K562 (cell line): ENCODE data around the gene SH3D19. TPM values are rescaled to one million over a fixed set of nuclear protein-coding genes. Genes with fewer than 3 reads are reported as not detected.

ENCODE experiments used
- ATAC-seq: fragments of 200-7000 bp; cut with Tn5 transposase; 3 replicates; pipeline ENCODE4 v1.9.1; 2020; ENCODE audit warnings: moderate library complexity
- BruUV-seq: library from RNA; stranded (reverse); fragments of 400-500 nt; replicated peaks from 2 replicates; lab custom pipeline; 2021; lab: Mats Ljungman, UMichigan
- CTCF ChIA-PET: fragments of 300-600 bp; formaldehyde crosslinking; extraction: SDS; loops from one replicate; lab custom pipeline; 2021; ENCODE audit warnings: low intra/inter-chr PET ratio; lab: Yijun Ruan, JAX
- POLR2A ChIA-PET: fragments of 300-600, 350-650 bp; sonication (Branson Sonifier 250); formaldehyde crosslinking; extraction: SDS; loops from one replicate; lab custom pipeline; 2021; ENCODE audit warnings: antibody characterized with exemption, inconsistent platforms; lab: Yijun Ruan, JAX
- DNase-seq, 4 experiments: peaks; one replicate each; pipeline versions ENCODE4 v3.0.0 to v3.0.0-alpha.2; 2011 to 2018; ENCODE audit warnings: low spot score in 3 of 4, mixed read lengths in 3 of 4; ENCODE audit errors: extremely low read depth in 1 of 4
- FAIRE-seq: peaks from 2 replicates; lab custom pipeline; 2011; peaks lifted over from hg19 to GRCh38; lab: Jason Lieb, UNC
- H2AFZ ChIP-seq: 2 replicates; pipeline ENCODE4 v1.6.0; 2011; ENCODE audit warnings: low read depth, low read length, control low read depth, inconsistent platforms
- H3K27ac ChIP-seq: fragments of 200-600 bp; 3 replicates; pipeline ENCODE4 v1.8.0; 2011; ENCODE audit warnings: low read depth, mild to moderate bottlenecking, control low read depth, inconsistent platforms, low read length, moderate library complexity, mixed read lengths; ENCODE audit errors: extremely low read depth
- H3K27me3 ChIP-seq, 2 experiments: fragments of 300-600 bp in 1 of 2; 2 replicates in 1 of 2; 3 replicates in 1 of 2; pipeline versions ENCODE4 v1.6.0 to v1.8.0; 2011; ENCODE audit warnings: inconsistent platforms in 2 of 2, low read length in 2 of 2, mild to moderate bottlenecking in 1 of 2, mixed read lengths in 1 of 2, moderate library complexity in 1 of 2; ENCODE audit not compliant: control insufficient read depth in 2 of 2, insufficient read depth in 2 of 2
- H3K36me3 ChIP-seq: fragments of 300-600 bp; 3 replicates; pipeline ENCODE4 v1.8.0; 2011; ENCODE audit warnings: mild to moderate bottlenecking, low read length, inconsistent platforms; ENCODE audit not compliant: control insufficient read depth, insufficient read depth
- H3K4me1 ChIP-seq, 2 experiments: fragments of 200-600 bp in 1 of 2; replicated peaks in 1 of 2; 2 replicates in 1 of 2; 3 replicates in 1 of 2; pipeline versions ENCODE4 v1.5.1 to v1.8.0; 2011; ENCODE audit warnings: inconsistent platforms in 2 of 2, low read length in 2 of 2, mild to moderate bottlenecking in 1 of 2, mixed read lengths in 1 of 2, moderate library complexity in 1 of 2; ENCODE audit not compliant: control insufficient read depth in 2 of 2, insufficient read depth in 2 of 2
- H3K4me2 ChIP-seq: 2 replicates; pipeline ENCODE4 v1.6.1; 2011; ENCODE audit warnings: low read length, control low read depth, inconsistent platforms, mixed read lengths; ENCODE audit not compliant: insufficient read depth
- H3K4me3 ChIP-seq: fragments of 200-600 bp; sonication (generic), shearing (Covaris generic); 2 replicates; pipeline ENCODE4 v1.5.1; 2016; ENCODE audit warnings: control low read depth, inconsistent platforms
- H3K79me2 ChIP-seq: fragments of 200-600 bp; 3 replicates; pipeline ENCODE4 v1.8.0; 2011; ENCODE audit warnings: low read length, inconsistent platforms; ENCODE audit not compliant: control insufficient read depth, insufficient read depth
- H3K9ac ChIP-seq, 2 experiments: 2 replicates each; pipeline versions ENCODE4 v1.6.0 to v1.6.1; 2011; ENCODE audit warnings: low read depth in 2 of 2, low read length in 2 of 2, control low read depth in 1 of 2, inconsistent platforms in 1 of 2, mild to moderate bottlenecking in 1 of 2, mixed read lengths in 1 of 2; ENCODE audit not compliant: insufficient read depth in 1 of 2
- H3K9me1 ChIP-seq: one replicate; pipeline ENCODE4 v1.6.0; 2011; ENCODE audit warnings: inconsistent platforms, mild to moderate bottlenecking, low read length, moderate library complexity; ENCODE audit not compliant: control insufficient read depth, insufficient read depth
- H3K9me3 ChIP-seq: replicated peaks from 2 replicates; pipeline ENCODE4 v1.5.1; 2011; ENCODE audit warnings: low read depth, low read length, inconsistent platforms; ENCODE audit not compliant: control insufficient read depth, insufficient read depth
- H4K20me1 ChIP-seq: replicated peaks from 2 replicates; pipeline ENCODE4 v1.6.1; 2011; ENCODE audit warnings: low read length, inconsistent platforms, mixed read lengths; ENCODE audit not compliant: control insufficient read depth, insufficient read depth
- CBFB ChIP-seq: sonication (generic); formaldehyde crosslinking; IDR thresholded peaks from 2 replicates; pipeline ENCODE4 v1.4.0; 2020; ENCODE audit warnings: mild to moderate bottlenecking, missing genetic modification reagents
- CXXC5 ChIP-seq: fragments of 250-450 bp; sonication (Bioruptor Pico); IDR thresholded peaks from 2 replicates; pipeline ENCODE4 v1.8.0; 2022; ENCODE audit warnings: inconsistent platforms, mild to moderate bottlenecking, moderate library complexity
- HIVEP1 ChIP-seq: fragments of 250-450 bp; sonication (Bioruptor Pico); IDR thresholded peaks from 2 replicates; pipeline ENCODE4 v1.4.0; 2020; ENCODE audit warnings: mild to moderate bottlenecking
- HLTF ChIP-seq: fragments of 450-650 bp; IDR thresholded peaks from 2 replicates; pipeline ENCODE4 v1.6.1; 2016
- NR2C2 ChIP-seq, 2 experiments: fragments of 200-800 bp in 1 of 2; sonication (Bioruptor generic) in 1 of 2; sonication (generic) in 1 of 2; formaldehyde crosslinking in 1 of 2; IDR thresholded peaks; 2 replicates each; pipeline versions ENCODE4 v1.6.1 to v1.8.0; 2016 to 2022; ENCODE audit warnings: mild to moderate bottlenecking in 1 of 2, missing compliant biosample characterization in 1 of 2, missing genetic modification characterization in 1 of 2, missing genetic modification reagents in 1 of 2
- POLR2A ChIP-seq: fragments of 450-650 bp; conservative IDR thresholded peaks from 2 replicates; pipeline ENCODE4 v1.6.1; 2016
- SMARCA5 ChIP-seq: fragments of 450-650 bp; IDR thresholded peaks from 2 replicates; pipeline ENCODE4 v1.6.1; 2016
- SMARCC2 ChIP-seq: fragments of 450-650 bp; IDR thresholded peaks from 2 replicates; pipeline ENCODE4 v1.6.1; 2017; ENCODE audit warnings: antibody characterized with exemption, moderate library complexity, mild to moderate bottlenecking, low read depth
- ZNF197 ChIP-seq: fragments of 200-800 bp; sonication (Bioruptor generic); IDR thresholded peaks from 2 replicates; pipeline ENCODE4 v1.6.1; 2016; ENCODE audit warnings: low read depth, missing genetic modification characterization, missing compliant biosample characterization
- ZNF232 ChIP-seq: sonication (generic); formaldehyde crosslinking; IDR thresholded peaks from 2 replicates; pipeline ENCODE4 v1.8.0; 2022; ENCODE audit warnings: mild to moderate bottlenecking, missing genetic modification reagents
- ZNF239 ChIP-seq: fragments of 250-450 bp; sonication (Bioruptor Pico); IDR thresholded peaks from 2 replicates; pipeline ENCODE4 v1.4.0; 2020; ENCODE audit warnings: mild to moderate bottlenecking
- ZNF584 ChIP-seq: fragments of 200-800 bp; sonication (Bioruptor generic); IDR thresholded peaks from 2 replicates; pipeline ENCODE4 v1.6.1; 2016; ENCODE audit warnings: low read depth, mild to moderate bottlenecking, missing genetic modification characterization, missing compliant biosample characterization
- WGBS: fragments of 100-300 bp; shearing (Covaris generic); methylation state at CpG from one replicate; pipeline ENCODE4 v1.1.6; 2016; ENCODE audit warnings: low coverage, mixed read lengths; ENCODE audit not compliant: insufficient coverage; ENCODE audit errors: missing lambda C conversion rate; 5-methylcytosine and 5-hydroxymethylcytosine counted together
- in situ Hi-C: fragments of 300-500 bp; cut with MboI; formaldehyde crosslinking; loops from 4 replicates; pipeline ENCODE4 v1.15.0; 2018; ENCODE audit warnings: inconsistent platforms, mixed read lengths
- intact Hi-C: fragments of 100-400 bp; cut with micrococcal nuclease; formaldehyde crosslinking; loops from 2 replicates; pipeline ENCODE4 v1.14.2; 2022
- polyA plus RNA-seq, 8 experiments: library from polyadenylated mRNA; depleted of rRNA in 4 of 8; stranded (reverse) in 5 of 8; unstranded in 3 of 8; fragments of >200 nt; fragmentation: Nextera tagmentation in 2 of 8; fragmentation: Illumina TruSeq in 1 of 8; extraction: Ambion mirVana in 2 of 8; extraction: Trizol in 1 of 8; gene quantifications; 2 replicates each; pipeline versions ENCODE4 v1.2.1 to v1.2.3, GENCODE V29; 2011 to 2014; ENCODE audit warnings: inconsistent platforms in 1 of 8, missing spikeins in 1 of 8
- total RNA-seq, 7 experiments: library from RNA; depleted of rRNA in 6 of 7; stranded (reverse); fragments of >200 nt in 6 of 7; fragmentation: Illumina TruSeq in 2 of 7; extraction: Trizol in 2 of 7; gene quantifications; 2 replicates each; pipeline versions ENCODE4 v1.2.1 to v1.2.3, GENCODE V29; 2011 to 2021; ENCODE audit warnings: low replicate concordance in 1 of 7
- TF ChIP-seq, protein P1 (sequence below): fragments of 250-450 bp; sonication (Bioruptor Pico); IDR thresholded peaks from 2 replicates; pipeline ENCODE4 v1.4.0; 2020
- TF ChIP-seq, protein P2 (sequence below): sonication (generic); formaldehyde crosslinking; IDR thresholded peaks from 2 replicates; pipeline ENCODE4 v1.8.0; 2022; ENCODE audit warnings: mild to moderate bottlenecking, missing genetic modification reagents

SH3D19 gene
- total and polyA plus RNA-seq, 9 of the 15 experiments (the other 6 are each of a cell fraction or from before 2014, with no cell fraction given), result 0.42 to 2.2 (median 1.1) TPM; not detected in 6

DNA sequence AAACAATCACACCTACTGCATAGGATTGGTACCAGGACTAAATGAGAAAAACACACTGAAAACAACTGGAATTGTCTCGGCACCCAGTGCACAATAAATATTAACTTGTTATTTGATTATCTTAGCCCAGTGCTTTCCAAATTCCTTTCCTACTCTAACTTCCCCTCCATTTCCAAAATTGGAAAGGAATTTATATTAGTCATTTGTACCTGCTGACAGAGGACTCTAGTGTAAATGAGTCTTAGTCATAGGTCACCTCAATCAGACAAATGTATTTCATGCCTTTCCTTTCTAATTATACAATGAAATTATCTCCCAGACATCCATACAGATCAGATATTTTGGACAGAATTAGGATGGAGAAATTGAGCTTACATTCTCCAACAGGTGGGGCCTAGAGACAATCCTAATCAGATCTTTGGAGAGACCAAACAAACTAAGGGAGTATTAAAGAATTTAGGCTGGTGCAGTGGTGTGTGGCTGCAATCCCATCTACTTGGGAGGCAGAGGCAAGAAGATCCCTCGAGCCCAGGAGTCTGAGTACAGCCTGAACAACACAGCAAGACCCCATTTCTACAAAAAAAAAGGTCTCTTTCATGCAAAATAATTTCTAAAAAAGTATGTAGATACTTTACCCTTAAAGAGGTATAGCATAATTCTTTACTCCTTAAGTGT is 10.1 kb downstream of the SH3D19 start:
- FAIRE-seq (no peak), ATAC-seq (no peak), DNase-seq (no peak)
- H3K4me1 ChIP-seq, result no peaks in the 10 kb centered on the region
- H3K9me1 ChIP-seq, result no peaks in the 10 kb centered on the region
- CTCF ChIA-PET, result no interaction called here
- WGBS, result 0% methylated on average over 2 of the region's 2 CpGs
- no peak overlapping the region for H3K4me2 ChIP-seq
- H3K9ac ChIP-seq, result no peak overlapping the region
- POLR2A ChIA-PET, result interaction anchor here (0.6 kb wide), 1 partner anchor 172 kb away, joined by 3 read pairs; no protein-coding TSS in a partner anchor
- in situ Hi-C loops (no loop called here), intact Hi-C loops (no loop called here)
- H3K27me3 ChIP-seq, result no peaks in the 10 kb centered on the region
- H3K4me3 ChIP-seq, result no peak overlapping the region
- no peak overlapping the region for H3K27ac ChIP-seq
- no peaks in the 10 kb centered on the region for H3K36me3 ChIP-seq
- no peak overlapping the region for H2AFZ ChIP-seq
- H3K9me3 ChIP-seq, result no peaks in the 10 kb centered on the region
- no peaks in the 10 kb centered on the region for H4K20me1 ChIP-seq
- no peaks in the 10 kb centered on the region for H3K79me2 ChIP-seq
- BruUV-seq, result no TSS peak
- TF ChIP-seq, protein P1, sequence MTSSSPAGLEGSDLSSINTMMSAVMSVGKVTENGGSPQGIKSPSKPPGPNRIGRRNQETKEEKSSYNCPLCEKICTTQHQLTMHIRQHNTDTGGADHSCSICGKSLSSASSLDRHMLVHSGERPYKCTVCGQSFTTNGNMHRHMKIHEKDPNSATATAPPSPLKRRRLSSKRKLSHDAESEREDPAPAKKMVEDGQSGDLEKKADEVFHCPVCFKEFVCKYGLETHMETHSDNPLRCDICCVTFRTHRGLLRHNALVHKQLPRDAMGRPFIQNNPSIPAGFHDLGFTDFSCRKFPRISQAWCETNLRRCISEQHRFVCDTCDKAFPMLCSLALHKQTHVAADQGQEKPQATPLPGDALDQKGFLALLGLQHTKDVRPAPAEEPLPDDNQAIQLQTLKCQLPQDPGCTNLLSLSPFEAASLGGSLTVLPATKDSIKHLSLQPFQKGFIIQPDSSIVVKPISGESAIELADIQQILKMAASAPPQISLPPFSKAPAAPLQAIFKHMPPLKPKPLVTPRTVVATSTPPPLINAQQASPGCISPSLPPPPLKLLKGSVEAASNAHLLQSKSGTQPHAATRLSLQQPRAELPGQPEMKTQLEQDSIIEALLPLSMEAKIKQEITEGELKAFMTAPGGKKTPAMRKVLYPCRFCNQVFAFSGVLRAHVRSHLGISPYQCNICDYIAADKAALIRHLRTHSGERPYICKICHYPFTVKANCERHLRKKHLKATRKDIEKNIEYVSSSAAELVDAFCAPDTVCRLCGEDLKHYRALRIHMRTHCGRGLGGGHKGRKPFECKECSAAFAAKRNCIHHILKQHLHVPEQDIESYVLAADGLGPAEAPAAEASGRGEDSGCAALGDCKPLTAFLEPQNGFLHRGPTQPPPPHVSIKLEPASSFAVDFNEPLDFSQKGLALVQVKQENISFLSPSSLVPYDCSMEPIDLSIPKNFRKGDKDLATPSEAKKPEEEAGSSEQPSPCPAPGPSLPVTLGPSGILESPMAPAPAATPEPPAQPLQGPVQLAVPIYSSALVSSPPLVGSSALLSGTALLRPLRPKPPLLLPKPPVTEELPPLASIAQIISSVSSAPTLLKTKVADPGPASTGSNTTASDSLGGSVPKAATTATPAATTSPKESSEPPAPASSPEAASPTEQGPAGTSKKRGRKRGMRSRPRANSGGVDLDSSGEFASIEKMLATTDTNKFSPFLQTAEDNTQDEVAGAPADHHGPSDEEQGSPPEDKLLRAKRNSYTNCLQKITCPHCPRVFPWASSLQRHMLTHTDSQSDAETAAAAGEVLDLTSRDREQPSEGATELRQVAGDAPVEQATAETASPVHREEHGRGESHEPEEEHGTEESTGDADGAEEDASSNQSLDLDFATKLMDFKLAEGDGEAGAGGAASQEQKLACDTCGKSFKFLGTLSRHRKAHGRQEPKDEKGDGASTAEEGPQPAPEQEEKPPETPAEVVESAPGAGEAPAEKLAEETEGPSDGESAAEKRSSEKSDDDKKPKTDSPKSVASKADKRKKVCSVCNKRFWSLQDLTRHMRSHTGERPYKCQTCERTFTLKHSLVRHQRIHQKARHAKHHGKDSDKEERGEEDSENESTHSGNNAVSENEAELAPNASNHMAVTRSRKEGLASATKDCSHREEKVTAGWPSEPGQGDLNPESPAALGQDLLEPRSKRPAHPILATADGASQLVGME (CRISPR knock-in tag), result no peak
- TF ChIP-seq ZNF197 (no peak), HLTF (no peak), HIVEP1 (CRISPR knock-in tag) (no peak), SMARCC2 (no peak), ZNF232 (no peak), POLR2A (no peak), ZNF584 (CRISPR knock-in tag) (no peak), CBFB (CRISPR knock-in tag) (no peak), SMARCA5 (no peak), CXXC5 (no peak), NR2C2 (CRISPR knock-in tag; IDR thresholded peaks at IDR 0.05) (no peak), NR2C2 (tag; IDR thresholded peaks at IDR 0.05) (no peak), ZNF239 (CRISPR knock-in tag) (no peak)
- TF ChIP-seq, protein P2, sequence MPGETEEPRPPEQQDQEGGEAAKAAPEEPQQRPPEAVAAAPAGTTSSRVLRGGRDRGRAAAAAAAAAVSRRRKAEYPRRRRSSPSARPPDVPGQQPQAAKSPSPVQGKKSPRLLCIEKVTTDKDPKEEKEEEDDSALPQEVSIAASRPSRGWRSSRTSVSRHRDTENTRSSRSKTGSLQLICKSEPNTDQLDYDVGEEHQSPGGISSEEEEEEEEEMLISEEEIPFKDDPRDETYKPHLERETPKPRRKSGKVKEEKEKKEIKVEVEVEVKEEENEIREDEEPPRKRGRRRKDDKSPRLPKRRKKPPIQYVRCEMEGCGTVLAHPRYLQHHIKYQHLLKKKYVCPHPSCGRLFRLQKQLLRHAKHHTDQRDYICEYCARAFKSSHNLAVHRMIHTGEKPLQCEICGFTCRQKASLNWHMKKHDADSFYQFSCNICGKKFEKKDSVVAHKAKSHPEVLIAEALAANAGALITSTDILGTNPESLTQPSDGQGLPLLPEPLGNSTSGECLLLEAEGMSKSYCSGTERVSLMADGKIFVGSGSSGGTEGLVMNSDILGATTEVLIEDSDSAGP (CRISPR knock-in tag), result no peak
